H1 (cell line): ENCODE data around the gene S100A16. TPM values are rescaled to one million over a fixed set of nuclear protein-coding genes. Genes with fewer than 3 reads are reported as not detected.

Experiments
- CTCF ChIA-PET: fragments of 300-600 bp; sonication (Branson Sonifier 250); formaldehyde crosslinking; loops from one replicate; lab custom pipeline; 2021; ENCODE audit not compliant: partially characterized antibody; lab: Charles Lee
- POLR2A ChIA-PET: fragments of 300-600 bp; sonication (Branson Sonifier 250); formaldehyde crosslinking; loops from one replicate; lab custom pipeline; 2021; ENCODE audit warnings: inconsistent platforms; ENCODE audit not compliant: partially characterized antibody; lab: Charles Lee
- DNase-seq, 2 experiments: peaks; one replicate each; pipeline versions ENCODE4 v3.0.0 to v3.0.0-alpha.2; 2010 to 2022; ENCODE audit warnings: low spot score in 2 of 2, low read depth in 1 of 2, mixed read lengths in 1 of 2
- FAIRE-seq: peaks from 2 replicates; lab custom pipeline; 2011; peaks lifted over from hg19 to GRCh38; lab: Jason Lieb, UNC
- H2AFZ ChIP-seq: 2 replicates; pipeline ENCODE4 v1.8.1; 2012; ENCODE audit warnings: low read length, inconsistent platforms
- H2AK5ac ChIP-seq: 2 replicates; pipeline ENCODE4 v1.6.1; 2013; ENCODE audit warnings: low read depth, low read length
- H2BK120ac ChIP-seq: replicated peaks from 2 replicates; pipeline ENCODE3; 2013; ENCODE audit warnings: low read depth, low read length, inconsistent platforms
- H2BK12ac ChIP-seq: 2 replicates; pipeline ENCODE4 v1.6.1; 2013; ENCODE audit warnings: low read depth, low read length
- H2BK15ac ChIP-seq: 2 replicates; pipeline ENCODE4 v1.6.1; 2013; ENCODE audit warnings: low read length
- H2BK20ac ChIP-seq: 2 replicates; pipeline ENCODE4 v1.6.1; 2013; ENCODE audit warnings: low read length
- H2BK5ac ChIP-seq: 2 replicates; pipeline ENCODE4 v1.6.1; 2013; ENCODE audit warnings: low read depth, low read length
- H3K14ac ChIP-seq: 2 replicates; pipeline ENCODE4 v1.6.1; 2013; ENCODE audit warnings: inconsistent platforms; ENCODE audit not compliant: insufficient read length
- H3K18ac ChIP-seq: 2 replicates; pipeline ENCODE4 v1.6.1; 2013; ENCODE audit warnings: low read length; ENCODE audit errors: extremely low read depth
- H3K23ac ChIP-seq: 2 replicates; pipeline ENCODE4 v1.6.1; 2013; ENCODE audit warnings: inconsistent platforms; ENCODE audit not compliant: insufficient read length
- H3K23me2 ChIP-seq: 2 replicates; pipeline ENCODE4 v1.6.1; 2013; ENCODE audit warnings: low read depth, low read length
- H3K27ac ChIP-seq: 2 replicates; pipeline ENCODE4 v1.6.1; 2011; ENCODE audit warnings: low read depth, low read length, inconsistent platforms
- H3K27me3 ChIP-seq, 4 experiments: replicated peaks in 1 of 4; 1 replicate in 1 of 4; 2 replicates in 3 of 4; pipeline versions ENCODE4 v1.6.1 to v1.8.1; 2011 to 2013; ENCODE audit warnings: low read length in 3 of 4, mild to moderate bottlenecking in 3 of 4, inconsistent platforms in 2 of 4, mixed read lengths in 2 of 4, moderate library complexity in 1 of 4; ENCODE audit not compliant: control insufficient read depth in 3 of 4, insufficient read depth in 3 of 4; ENCODE audit errors: extremely low read depth in 1 of 4
- H3K36me3 ChIP-seq, 4 experiments: 2 replicates each; pipeline versions ENCODE4 v1.6.1 to v1.8.1; 2011 to 2013; ENCODE audit warnings: mild to moderate bottlenecking in 4 of 4, low read length in 3 of 4, moderate library complexity in 2 of 4, control low read depth in 1 of 4, inconsistent platforms in 1 of 4; ENCODE audit not compliant: insufficient read depth in 4 of 4, control insufficient read depth in 2 of 4
- H3K4ac ChIP-seq: replicated peaks from 2 replicates; pipeline ENCODE3; 2013; ENCODE audit warnings: low read length, low read depth, mixed read lengths, inconsistent platforms; ENCODE audit not compliant: insufficient read length
- H3K4me1 ChIP-seq, 4 experiments: replicated peaks in 1 of 4; 1 replicate in 1 of 4; 2 replicates in 3 of 4; pipeline versions ENCODE4 v1.6.1 to v1.8.1; 2011 to 2013; ENCODE audit warnings: low read length in 3 of 4, inconsistent platforms in 2 of 4, mixed read lengths in 1 of 4; ENCODE audit not compliant: insufficient read depth in 4 of 4, control insufficient read depth in 3 of 4
- H3K4me2 ChIP-seq, 2 experiments: 2 replicates each; pipeline versions ENCODE4 v1.6.1 to v1.8.1; 2011 to 2013; ENCODE audit warnings: low read depth in 2 of 2, low read length in 2 of 2, control low read depth in 1 of 2, inconsistent platforms in 1 of 2, mild to moderate bottlenecking in 1 of 2; ENCODE audit not compliant: insufficient read depth in 1 of 2
- H3K4me3 ChIP-seq, 4 experiments: fragments of 200-600, 300-600 bp in 1 of 4; sonication (generic), shearing (Covaris generic), sonication (Bioruptor Twin) in 1 of 4; 2 replicates each; pipeline versions ENCODE4 v1.5.1 to v1.8.1; 2011 to 2016; ENCODE audit warnings: low read length in 4 of 4, low read depth in 3 of 4, control low read depth in 2 of 4, inconsistent platforms in 2 of 4, mild to moderate bottlenecking in 2 of 4, mixed read lengths in 1 of 4, moderate library complexity in 1 of 4; ENCODE audit not compliant: insufficient read depth in 2 of 4; ENCODE audit errors: extremely low read depth in 1 of 4
- H3K56ac ChIP-seq: replicated peaks from 2 replicates; pipeline ENCODE3; 2013; ENCODE audit warnings: low read depth, mild to moderate bottlenecking, mixed read lengths, low read length, inconsistent platforms; ENCODE audit not compliant: insufficient read length
- H3K79me1 ChIP-seq: 2 replicates; pipeline ENCODE4 v1.6.1; 2013; ENCODE audit warnings: low read depth, low read length, control low read depth
- H3K79me2 ChIP-seq, 2 experiments: 2 replicates each; pipeline versions ENCODE4 v1.6.1 to v1.8.1; 2012 to 2013; ENCODE audit warnings: low read length in 2 of 2, mild to moderate bottlenecking in 2 of 2, inconsistent platforms in 1 of 2; ENCODE audit not compliant: insufficient read depth in 2 of 2, control insufficient read depth in 1 of 2
- H3K9ac ChIP-seq, 4 experiments: replicated peaks in 1 of 4; 1 replicate in 1 of 4; 2 replicates in 3 of 4; pipeline versions ENCODE4 v1.6.1 to v1.8.1; 2011 to 2013; ENCODE audit warnings: low read depth in 3 of 4, low read length in 3 of 4, control low read depth in 2 of 4, mild to moderate bottlenecking in 2 of 4, moderate library complexity in 2 of 4, inconsistent platforms in 1 of 4; ENCODE audit errors: extremely low read depth in 1 of 4
- H3K9me3 ChIP-seq, 2 experiments: 2 replicates each; pipeline versions ENCODE4 v1.6.1 to v1.8.1; 2012 to 2013; ENCODE audit warnings: mild to moderate bottlenecking in 2 of 2, moderate library complexity in 2 of 2, control low read depth in 1 of 2, inconsistent platforms in 1 of 2, low read depth in 1 of 2, low read length in 1 of 2, mixed read lengths in 1 of 2; ENCODE audit not compliant: insufficient read depth in 2 of 2
- H4K20me1 ChIP-seq, 2 experiments: replicated peaks in 1 of 2; 2 replicates each; pipeline versions ENCODE3 to v1.8.1; 2011 to 2013; ENCODE audit warnings: inconsistent platforms in 2 of 2, low read length in 2 of 2, mild to moderate bottlenecking in 1 of 2; ENCODE audit not compliant: insufficient read depth in 2 of 2, control insufficient read depth in 1 of 2
- H4K5ac ChIP-seq: 2 replicates; pipeline ENCODE4 v1.6.1; 2013; ENCODE audit warnings: low read length, low read depth, mixed read lengths, inconsistent platforms; ENCODE audit not compliant: insufficient read length
- H4K8ac ChIP-seq: 2 replicates; pipeline ENCODE4 v1.8.0; 2013; ENCODE audit warnings: mild to moderate bottlenecking, moderate library complexity, low read length, inconsistent platforms; ENCODE audit not compliant: insufficient read depth; ENCODE audit errors: extremely low read depth
- H4K91ac ChIP-seq: replicated peaks from 2 replicates; pipeline ENCODE3; 2013; ENCODE audit warnings: low read length, mixed read lengths, inconsistent platforms; ENCODE audit not compliant: insufficient read length
- EZH2 ChIP-seq: fragments of 200-600 bp; sonication (generic); IDR thresholded peaks from 2 replicates; pipeline ENCODE4 v1.7.1; 2012; ENCODE audit warnings: low read depth, mild to moderate bottlenecking, moderate library complexity, low read length, inconsistent platforms; ENCODE audit not compliant: severe bottlenecking
- WGBS, 2 experiments: shearing (Covaris generic) in 1 of 2; methylation state at CpG; one replicate each; pipeline versions ENCODE4 v1.1.6 to v1.1.7; 2013 to 2015; ENCODE audit warnings: low lambda C conversion rate in 2 of 2, mixed read lengths in 2 of 2, inconsistent platforms in 1 of 2, low coverage in 1 of 2, missing lambda C conversion rate in 1 of 2; ENCODE audit not compliant: insufficient replicate concordance in 2 of 2, insufficient coverage in 1 of 2, insufficient read length in 1 of 2; ENCODE audit errors: extremely low coverage in 1 of 2, missing lambda C conversion rate in 1 of 2; 5-methylcytosine and 5-hydroxymethylcytosine counted together
- polyA plus RNA-seq, 7 experiments: library from polyadenylated mRNA; depleted of rRNA in 3 of 7; stranded (reverse) in 5 of 7; unstranded in 2 of 7; fragments of >200 nt in 5 of 7; fragments of 200-250 nt in 2 of 7; gene quantifications; 1 replicate in 5 of 7; 2 replicates in 1 of 7; 4 replicates in 1 of 7; pipeline versions ENCODE4 v1.2.1 to v1.2.3, GENCODE V29; 2011 to 2013; ENCODE audit warnings: missing spikeins in 2 of 7, mixed read lengths in 2 of 7
- total RNA-seq: library from RNA; stranded (reverse); fragmentation: NEBNext Ultra II Directional; extraction: Animal tissue kit (Norgen Biotek cat#: 25700); gene quantifications from 2 replicates; pipeline ENCODE4 v1.2.1, GENCODE V29; 2021

The S100A16 gene
- total and polyA plus RNA-seq, 2 of the 8 experiments (the other 6 are each of a cell fraction or from before 2014, with no cell fraction given), result 14.9 to 61.4 TPM

- no peak overlapping the region for H3K56ac ChIP-seq
- no peak overlapping the region for H3K27ac ChIP-seq
- no peak overlapping the region for H3K4ac ChIP-seq
- peak overlapping the region; percentile 75; the same call in 1 of the 2 replicates for H4K8ac ChIP-seq
- no peak for TF ChIP-seq EZH2
- TF ChIP-seq, all 59 proteins: peak for 0
- H2BK15ac ChIP-seq, result no peak overlapping the region
- H3K79me2 ChIP-seq, result no peaks in the 10 kb centered on the region
- H3K4me1 ChIP-seq, result peaks cover 0 to 30% (median 20%) of the 10 kb centered on the region in 4 experiments; a peak in 6 of 7 replicates
- no peaks in the 10 kb centered on the region for H4K20me1 ChIP-seq
- no peak overlapping the region for H3K14ac ChIP-seq
- peak overlapping the region; percentile 64 for H4K91ac ChIP-seq
- no peak overlapping the region for H3K23ac ChIP-seq
- WGBS, 2 experiments, result 76% methylated on average over 5 of the region's 5 CpGs; no CpG with 5 or more reads in 1 of the 2 experiments
- no peak overlapping the region for H3K9ac ChIP-seq
- H2AK5ac ChIP-seq, result no peak overlapping the region
- POLR2A ChIA-PET, result interaction anchor here (1.0 to 15.3 kb wide), 6 partner anchors 14 to 45 kb away, joined by 3 to 261 read pairs (median 8); partner anchors contain the start of genes CHTOP, S100A1 and S100A13
- no peak overlapping the region for H4K5ac ChIP-seq
- 0 out of 2 replicates have a peak overlapping the region, but pooled peaks have one; percentile 50 for H2BK12ac ChIP-seq
- FAIRE-seq (no peak), DNase-seq (no peak)
- H3K79me1 ChIP-seq, result no peaks in the 10 kb centered on the region
- no peak overlapping the region for H2BK120ac ChIP-seq
- peak overlapping the region; percentile 18; the same call in 1 of the 2 replicates for H2BK20ac ChIP-seq
- no peaks in the 10 kb centered on the region for H3K36me3 ChIP-seq
- peak overlapping the region in 1 of 4 experiments; percentile 51; a peak in 1 of 8 replicates for H3K4me3 ChIP-seq
- H3K27me3 ChIP-seq, result no peaks in the 10 kb centered on the region; a peak in 1 of 7 replicates
- H3K9me3 ChIP-seq, result no peaks in the 10 kb centered on the region
- CTCF ChIA-PET, result interaction anchor here (1.1 to 15.9 kb wide), 10 partner anchors 9 to 103 kb away, joined by 3 to 224 read pairs (median 24); partner anchors contain the start of genes S100A1, S100A13, S100A4 and S100A6
- H2AFZ ChIP-seq, result peak overlapping the region; percentile 49; the same call in 1 of the 2 replicates
- no peak overlapping the region; the same call in 1 of the 2 replicates for H3K18ac ChIP-seq
- peaks cover 3% of the 10 kb centered on the region for H3K23me2 ChIP-seq
- peak overlapping the region; percentile 52; the same call in 1 of the 2 replicates for H2BK5ac ChIP-seq
- H3K4me2 ChIP-seq, result peak overlapping the region; percentile 59 to 77; a peak in 2 of 4 replicates
Measured at GRCh38 chr1:153613406-153613805, 469 bp upstream of the S100A16 start.
